Stimulated activated CD4-positive, alpha-beta T cell treated with anti-CD3 and anti-CD28 coated beads, Interleukin-12 subunit alpha, Interleukin-12 subunit beta, amount 100 ng/mL, for 4 hours (primary cell): ENCODE measurements around the gene HACD2.
A peak's percentile ranks its signal among the peaks of the same experiment; 100 is the strongest.

Experiments
- DNase-seq: peaks from one replicate; pipeline ENCODE4 v3.0.0-alpha.2; 2020

HACD2 gene

DNA sequence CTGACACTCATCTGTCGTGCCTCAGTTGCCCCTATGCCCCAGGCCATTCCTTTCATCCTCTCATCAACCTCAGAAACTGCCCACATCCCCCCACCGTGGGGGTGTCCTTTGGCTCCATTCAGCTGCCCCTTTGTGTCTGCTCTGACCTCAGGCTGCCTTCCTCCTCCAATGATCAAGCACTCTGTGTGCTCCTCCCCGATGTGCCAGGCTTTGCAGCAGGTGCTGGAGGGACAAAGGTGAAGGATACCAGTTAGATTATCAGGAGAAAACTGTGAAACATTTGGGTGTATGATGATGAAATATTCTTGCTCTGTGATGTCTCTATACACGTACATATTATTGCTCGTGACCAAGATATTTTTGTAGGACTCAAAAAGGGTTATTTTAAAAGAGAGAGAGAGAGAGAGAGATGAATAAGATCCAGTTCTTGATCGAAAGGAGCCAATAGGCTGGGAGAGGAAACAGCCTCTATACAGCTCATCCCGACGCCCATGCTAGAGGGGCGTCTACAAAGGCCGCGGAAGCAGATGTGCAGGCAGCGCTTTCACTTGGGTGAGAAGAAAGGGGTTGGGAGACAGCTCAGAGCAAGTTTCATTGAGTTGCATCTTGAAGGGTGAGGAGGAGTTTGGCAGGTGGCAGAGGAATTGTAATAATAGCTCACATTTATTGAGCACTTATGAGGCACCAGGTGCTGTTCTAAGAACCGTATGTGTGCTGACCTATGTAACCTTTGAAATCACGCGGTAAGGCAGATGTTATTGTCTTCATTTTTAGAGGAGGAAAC lies 107.7 kb downstream of the HACD2 start:
- DNase-seq = no peak

DNA sequence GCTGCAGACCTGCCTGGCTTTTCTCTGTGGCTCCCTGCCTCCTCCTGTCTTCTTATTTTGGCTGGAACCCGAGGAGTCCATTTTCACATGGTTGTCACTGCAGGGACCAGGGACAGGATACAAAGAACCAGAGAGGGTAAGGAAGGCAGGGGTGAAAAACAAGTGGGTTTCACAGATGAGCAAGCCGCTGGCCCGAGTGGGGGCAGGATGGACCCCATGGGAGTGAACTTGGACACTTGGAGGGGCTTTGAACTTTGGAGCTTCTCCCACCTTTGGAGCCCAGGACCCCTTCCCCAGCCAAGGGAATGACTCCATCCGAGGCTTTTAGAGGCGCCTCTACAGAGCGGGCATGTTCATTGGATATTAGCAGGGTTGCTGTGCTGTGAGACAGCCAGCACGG lies 109.1 kb downstream of the HACD2 start:
- DNase-seq = no peak

DNA sequence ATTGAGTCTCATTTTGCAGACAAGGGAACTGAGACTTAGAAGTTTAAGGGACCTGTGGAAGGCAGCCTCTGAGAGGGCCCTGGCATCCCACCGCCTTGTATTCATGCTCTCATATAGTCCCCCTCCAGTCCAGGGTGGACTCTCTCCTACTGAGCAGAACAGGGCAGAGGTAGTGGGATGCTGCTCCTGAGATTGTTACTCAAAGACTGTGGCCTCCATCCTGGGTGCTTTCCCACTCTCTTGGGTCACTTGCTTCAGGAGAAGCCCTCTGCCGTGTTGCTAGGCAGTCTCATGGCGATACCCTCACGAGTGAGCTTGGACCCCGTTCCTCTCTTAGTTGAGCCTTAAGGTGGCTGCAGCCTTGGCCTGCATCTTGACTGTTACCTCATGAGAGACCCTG lies 113.7 kb downstream of the HACD2 start:
- no peak for DNase-seq

DNA sequence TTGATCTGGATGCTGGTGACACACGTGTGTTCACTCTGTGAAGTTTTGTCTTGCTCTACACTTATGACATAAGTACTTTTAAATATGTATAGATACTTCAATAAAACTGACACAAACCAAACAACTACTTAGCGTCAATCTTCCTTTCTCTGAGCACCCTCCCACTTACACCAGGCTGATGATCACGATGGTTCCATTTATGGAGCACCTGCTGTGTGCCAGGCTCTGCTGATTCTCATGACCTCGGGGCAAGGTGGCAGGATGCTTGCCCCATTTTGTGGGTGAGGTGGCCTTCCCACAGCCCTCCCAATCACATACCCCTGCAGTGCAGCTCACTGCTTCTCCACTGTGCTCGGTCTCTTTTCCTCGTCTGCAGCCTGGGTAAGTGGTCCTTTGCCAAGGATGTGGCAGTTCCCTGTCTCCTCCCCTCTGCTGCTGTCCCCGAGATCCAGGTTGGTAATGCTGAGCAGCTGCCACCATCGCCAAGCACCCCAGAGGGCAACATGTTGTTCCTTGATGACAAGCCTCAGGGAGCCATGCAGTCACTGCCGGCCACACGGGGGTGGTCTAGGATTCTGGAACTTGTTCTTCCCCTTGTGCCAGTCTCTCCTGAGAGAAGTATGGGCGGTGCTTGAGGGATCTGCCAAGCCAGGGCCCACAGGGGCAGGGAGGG lies 115.4 kb downstream of the HACD2 start:
- DNase-seq = no peak

DNA sequence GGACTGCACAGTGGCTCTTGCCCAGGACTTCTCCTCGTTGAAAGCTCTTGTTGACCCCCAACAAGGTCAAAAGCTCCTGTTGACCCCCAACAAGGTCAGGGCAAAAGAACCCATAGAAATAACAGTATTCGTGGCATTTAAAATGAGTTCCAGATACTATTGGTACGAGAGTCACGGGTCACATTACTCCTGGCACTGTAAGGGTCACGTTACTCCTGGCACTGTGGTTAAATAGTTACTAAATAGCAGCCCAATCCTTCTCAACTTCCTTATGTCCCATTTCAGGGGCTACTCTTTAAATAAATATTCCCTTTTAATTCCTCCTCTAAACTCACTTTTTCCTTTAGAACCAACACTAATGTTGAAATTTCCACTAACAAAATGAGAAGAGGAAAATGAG lies 117.8 kb downstream of the HACD2 start:
- DNase-seq = no peak

DNA sequence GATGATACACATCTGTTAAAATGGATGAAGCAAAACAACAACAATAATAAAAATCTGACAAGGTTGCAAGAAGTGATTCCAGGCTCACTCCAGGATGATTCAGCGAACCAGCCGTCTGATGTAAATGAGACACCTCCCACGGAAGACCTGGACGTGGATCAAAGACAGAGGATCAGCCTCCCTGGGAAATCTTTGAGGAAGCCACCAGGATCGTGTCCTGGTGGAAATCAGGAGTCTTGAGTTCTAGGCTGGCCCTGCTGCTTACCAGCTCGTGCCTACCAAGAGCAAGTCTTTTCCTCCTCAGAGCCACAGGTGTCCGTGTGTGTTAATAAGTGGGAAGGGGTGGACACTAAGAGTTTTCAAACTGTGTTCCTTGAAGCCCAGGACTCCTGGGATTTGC lies 120.6 kb downstream of the HACD2 start:
- DNase-seq = no peak

DNA sequence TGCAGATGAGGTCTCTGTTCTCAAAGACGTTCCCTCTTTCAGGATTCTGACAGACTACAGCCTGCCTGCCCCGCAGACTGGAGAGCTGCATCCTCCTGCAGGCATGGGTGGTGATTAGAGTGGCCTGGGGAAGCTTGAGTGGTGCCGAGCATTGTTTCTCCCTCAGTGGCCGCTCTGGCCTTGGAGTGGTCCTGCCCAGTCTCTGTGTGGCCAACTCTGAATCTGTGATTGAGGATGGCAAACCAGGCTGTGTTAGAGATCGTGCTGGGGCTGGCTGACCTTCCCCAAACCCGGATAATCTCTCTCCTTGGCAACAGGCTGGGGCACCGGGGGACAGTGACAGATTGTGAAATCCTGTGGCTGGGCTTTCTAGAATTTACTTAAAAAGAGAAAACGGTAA lies 125.0 kb downstream of the HACD2 start:
- DNase-seq = no peak

DNA sequence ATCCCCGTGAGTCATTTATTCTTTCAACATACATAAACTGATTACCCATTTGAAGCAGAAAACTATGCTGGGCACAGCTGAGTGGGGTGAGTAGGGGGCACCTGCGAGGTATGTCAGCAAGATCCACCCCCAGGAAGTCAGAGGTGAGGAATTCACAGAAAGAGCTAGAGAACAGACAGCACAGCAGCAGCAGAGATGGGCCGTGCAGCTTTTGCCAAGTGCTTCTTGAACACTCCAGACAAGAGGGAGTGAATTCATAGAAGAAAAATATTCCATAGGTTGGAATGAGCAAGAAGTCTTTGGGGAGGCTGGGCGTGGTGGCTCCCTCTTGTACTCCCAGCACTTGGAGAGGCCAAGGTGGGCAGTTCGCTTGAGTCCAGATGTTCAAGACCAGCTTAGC lies 126.6 kb downstream of the HACD2 start:
- no peak for DNase-seq

DNA sequence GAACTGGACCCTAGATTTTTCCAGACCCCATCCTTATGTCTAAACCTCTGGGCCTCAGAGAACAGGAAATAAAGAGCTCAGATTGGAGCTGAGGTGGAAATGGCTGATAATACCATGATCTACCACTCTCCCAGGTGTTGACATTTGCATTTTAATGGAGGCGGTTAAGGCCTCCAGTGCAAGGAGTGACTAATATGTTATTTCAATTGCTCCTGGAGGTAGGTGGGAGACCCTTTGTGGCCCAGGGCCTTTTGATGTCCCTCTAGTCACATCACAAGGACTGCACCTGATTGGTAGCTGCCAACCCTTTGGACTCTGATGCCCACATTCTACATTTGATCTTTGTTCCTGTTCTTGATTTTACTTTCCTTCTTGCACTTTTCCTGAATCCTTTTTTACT lies 127.0 kb downstream of the HACD2 start:
- no peak for DNase-seq

DNA sequence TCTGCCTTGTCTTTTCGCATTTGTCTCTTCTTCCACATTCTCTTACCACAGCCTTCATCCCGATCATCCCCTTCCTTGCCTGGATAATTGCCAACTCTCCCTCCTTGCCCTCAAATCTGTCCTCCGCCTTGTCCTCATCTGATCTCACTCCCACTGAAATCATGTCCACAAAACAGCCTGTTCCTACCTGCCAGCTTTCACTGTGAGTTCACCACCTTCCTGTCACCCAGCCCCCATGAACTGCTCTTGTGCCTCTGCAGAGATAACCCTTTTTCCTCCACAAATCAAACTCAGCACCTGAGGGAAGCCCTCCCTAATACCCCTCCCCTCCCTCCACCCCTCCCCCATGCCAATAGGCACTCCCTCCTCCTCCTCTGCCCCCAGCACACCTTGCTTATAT lies 131.2 kb downstream of the HACD2 start:
- no peak for DNase-seq

DNA sequence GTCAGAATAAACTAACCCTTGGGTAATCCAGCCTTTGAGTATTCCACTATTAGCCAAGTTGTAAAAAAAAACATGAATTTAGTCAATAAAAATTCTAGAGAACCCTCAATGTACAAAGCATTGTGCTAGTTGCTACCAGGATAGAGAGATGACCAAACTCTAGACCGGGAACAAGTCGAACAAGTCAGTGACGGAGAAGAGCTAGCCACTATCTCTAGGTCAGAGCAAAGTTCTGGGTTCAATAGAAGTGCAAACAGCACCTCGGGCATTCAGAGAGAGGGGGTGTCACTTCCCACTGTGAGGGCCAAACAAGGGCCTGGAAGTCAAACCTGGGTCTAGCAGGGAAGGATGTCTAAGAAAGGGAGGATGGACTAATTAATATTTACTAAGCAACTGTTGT lies 133.7 kb downstream of the HACD2 start:
- DNase-seq = no peak

DNA sequence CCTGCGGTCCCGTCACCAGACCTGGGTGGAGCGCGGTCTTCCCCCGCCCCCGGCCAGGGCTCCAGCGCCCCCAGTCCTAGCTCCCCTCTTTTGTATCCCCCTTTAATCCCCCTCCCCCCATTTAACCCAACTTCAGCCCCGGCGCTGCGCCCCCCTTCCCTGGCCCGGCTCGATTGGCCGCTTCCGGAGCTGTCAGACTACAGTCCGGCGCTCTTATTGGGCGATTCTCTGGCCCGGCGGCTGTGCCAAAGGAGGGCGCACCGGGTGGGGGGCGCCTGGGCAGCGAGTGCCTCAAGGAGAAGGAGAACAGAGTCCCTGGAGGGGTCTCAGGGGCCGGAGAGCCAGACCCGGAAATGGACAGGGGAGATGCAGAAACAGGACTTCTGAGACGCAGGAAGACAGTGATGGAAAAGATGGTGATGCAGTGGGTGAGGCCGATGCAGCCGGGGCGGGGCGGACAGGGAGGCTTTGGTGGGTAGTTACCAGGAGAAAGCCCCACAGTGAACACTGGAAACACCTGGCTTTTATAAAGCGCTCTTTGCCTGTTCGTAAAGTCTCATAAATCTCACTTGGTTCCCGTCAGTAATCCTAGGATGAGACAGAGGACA lies 134.8 kb downstream of the HACD2 start:
- DNase-seq = no peak

DNA sequence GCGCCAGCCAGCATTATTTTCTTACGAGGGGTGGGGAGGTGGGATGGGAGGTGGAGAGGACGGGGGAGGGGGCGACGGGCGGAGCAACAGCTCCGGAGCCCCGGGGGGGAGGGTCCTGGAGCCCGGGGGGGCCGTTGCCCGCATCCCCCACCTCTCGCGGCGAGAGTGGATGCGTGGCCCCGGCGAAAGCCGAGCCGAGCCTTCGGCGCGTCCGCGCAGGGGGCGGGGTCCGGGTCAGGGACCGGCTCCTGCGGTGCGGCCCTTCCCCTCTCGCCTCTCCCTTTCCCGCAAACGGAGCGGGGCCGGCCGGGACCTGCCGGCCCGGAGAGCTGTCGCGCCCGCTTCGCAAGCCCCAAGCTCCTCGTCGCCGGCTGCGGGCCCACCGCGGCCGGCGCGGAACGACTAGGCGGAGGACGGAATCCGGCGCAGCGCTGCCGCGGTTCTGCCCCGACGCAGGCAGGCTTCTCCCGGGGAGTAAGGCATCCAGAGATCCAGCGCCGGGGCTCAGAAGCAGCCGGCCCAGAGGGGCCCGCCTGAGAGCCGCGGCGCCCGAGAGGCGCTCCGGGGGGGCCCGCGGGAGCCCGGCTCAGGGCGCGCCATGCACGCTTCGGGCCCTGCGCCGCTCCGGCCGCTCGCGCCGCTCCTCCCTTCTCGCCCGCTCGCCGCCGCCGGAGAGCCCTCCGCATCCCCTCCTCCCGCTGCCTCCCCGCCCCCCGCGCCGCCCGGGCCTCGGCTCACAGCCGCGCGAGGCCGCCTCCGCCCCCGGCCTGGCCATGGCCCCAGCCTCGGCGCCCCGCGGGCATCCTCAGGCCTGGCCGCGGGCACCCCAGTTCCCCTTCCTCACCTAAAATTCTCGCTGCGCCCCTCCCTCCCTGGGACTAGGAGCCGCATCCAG lies 135.5 kb downstream of the HACD2 start:
- DNase-seq = no peak

DNA sequence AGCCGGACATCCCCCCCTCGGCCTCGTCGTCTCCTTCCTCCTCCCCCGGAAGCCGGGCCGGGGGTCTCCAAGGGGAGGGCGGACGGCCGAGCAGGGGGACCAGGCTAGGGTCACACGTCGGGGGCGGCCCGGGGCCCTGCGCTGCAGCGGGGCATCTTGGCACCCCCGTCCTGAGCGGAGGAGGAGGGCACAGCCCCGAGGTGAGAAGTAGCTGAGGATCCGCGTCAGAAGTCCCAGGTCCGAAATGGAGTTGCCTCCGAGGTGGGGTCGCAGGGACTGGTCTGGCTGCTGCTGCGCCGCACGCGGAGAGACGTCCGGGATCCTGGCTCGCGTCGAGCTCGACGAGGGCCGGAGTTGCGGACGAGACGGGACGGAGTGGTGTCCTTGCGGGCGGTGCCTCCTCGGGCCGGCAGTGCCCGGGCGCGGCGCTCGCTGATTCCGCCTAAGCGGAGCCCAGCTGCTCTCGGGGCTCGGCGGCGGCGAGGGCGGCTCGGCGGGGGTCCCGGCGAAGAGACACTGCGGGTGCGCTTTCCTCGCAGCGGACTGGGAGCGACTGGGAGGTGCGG lies 136.2 kb downstream of the HACD2 start, which contains the start of gene ADCY5:
Gene ADCY5, minus strand, starts transcription at position 555 of the 566 bp plus-strand sequence. Its CDS starts 545 bp downstream, at position 10.
- DNase-seq = no peak

DNA sequence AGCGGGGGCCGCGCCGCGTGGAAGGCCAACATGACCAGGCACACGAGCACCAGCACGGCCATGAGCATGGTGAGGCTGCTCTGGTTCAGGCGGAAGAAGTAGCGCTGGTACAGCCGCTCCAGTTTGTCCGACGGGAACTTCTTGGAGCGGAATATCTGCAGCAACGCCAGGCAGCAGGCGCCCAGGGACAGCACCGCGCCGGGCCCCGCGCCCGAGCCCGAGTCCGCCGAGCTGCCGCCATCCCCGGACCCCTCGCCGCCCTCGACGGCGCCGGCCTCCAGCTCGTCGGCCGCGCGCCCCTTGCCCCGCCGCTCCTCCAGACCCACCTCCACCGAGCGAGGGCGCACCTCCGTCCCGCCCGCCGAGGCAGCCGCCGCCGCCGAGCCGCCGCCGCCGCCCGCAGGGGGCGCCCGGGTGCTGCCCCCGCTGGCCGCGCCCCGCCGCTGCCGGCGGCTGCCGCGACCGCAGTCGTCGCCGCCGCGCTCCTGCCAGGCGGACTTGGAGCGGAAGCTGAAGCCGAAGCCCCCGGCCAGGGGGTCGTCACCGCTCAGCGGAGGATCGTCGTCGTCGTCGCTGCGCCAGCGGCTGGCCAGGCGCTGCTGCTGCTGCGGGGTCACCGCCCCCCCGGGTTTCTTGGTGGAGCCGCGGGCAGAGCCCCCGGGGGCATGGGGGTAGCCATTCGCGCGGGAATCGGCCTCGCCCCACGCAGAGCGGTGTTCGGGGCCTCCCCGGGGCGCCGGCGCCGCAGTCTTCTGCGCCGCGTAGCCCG lies 136.9 kb downstream of the HACD2 start:
- DNase-seq = peak; percentile 44

DNA sequence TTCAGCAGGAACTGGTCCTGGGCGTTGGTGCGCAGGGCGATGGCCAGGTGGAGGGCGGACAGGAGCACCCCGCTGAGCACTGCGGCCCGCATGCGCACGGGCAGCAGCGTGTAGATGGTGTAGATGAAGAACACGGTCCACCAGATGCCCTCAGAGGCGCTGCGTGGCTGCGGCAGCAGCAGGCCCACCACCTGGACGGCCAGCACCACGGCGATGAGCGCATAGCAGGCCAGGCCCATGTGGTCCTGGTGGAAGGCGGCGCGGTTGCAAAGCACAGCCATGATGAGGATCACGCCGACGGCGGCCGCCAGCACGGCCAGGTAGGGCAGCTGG lies 137.5 kb downstream of the HACD2 start:
- no peak for DNase-seq

DNA sequence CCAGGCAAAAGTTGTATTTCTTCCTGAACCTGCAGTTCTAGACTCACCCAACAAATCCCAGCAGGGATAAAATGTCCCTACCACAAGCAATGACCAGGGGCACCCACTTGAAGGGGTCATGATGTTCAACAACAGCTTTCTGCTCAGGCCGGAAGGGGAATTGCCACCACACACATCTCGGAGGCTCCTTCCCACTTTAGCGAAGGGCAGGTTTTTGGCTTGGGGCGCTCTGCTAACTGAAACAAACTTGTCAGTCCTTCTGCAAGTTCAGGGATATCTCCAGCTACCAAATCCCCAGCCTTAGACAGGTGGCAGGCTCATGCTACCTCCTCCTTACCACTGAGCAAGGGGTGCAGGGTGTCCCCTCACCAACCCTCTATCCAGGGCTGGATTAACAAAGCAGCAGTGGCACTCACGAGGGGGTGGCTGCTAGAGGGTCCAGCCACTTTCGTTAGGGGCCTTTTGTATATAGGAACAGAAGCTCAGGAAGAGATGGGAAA lies 138.2 kb downstream of the HACD2 start:
- no peak for DNase-seq

DNA sequence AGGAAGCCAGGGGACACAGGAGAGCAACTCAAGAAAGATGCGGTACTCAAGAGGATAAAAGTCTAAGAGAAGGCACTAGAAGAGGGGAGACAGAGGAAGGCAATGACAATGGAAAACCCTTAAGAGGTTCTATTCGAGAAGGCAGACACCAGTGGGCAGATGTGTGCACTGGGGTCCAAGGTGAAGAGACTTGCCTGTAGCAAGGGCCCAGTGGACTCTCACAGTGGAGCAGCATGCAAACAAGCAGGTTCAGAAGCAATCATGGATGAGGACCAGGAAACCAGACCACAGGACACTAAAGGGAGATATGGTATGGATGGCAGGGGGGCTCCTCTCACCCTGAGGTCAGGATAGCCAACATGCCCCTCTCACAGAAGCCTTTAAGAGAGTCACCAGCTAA lies 138.6 kb downstream of the HACD2 start:
- no peak for DNase-seq

DNA sequence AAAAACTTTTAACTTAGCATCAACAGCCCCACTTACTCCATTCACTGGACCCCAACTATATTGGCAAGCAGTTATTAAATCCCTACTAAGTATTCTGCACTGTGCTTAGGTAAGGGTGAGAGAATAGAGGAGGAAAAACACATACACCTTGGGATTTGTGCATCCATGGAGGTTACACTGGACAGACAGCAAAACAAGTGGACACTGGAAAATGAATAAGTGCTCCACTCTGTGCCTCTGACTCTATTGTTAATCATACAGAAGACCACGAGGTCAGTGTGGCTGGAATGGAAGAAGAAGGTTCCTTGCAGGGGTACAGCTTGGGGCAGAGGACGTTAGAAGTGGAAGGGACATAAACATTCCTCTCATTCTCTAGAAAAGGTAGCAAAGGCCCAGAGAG lies 139.2 kb downstream of the HACD2 start:
- DNase-seq = no peak

DNA sequence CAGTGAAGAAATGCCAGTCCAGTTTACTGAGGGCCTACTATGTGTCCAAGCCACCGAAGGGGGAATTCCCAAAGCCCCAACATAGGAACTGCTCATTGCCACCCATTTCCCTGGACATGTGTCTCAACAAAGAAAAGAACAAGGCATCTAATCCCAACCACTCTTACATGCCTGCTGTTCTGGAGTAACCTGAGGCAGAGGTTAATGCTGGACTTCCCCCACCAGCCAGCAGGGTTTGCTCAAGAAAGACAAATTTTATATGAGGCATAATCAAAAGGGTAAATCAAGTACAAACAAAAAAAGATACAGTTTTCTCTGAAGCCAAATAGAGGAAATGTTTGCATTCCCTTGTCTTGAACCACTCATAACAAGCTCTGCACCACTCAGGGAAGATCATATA lies 140.1 kb downstream of the HACD2 start:
- no peak for DNase-seq

DNA sequence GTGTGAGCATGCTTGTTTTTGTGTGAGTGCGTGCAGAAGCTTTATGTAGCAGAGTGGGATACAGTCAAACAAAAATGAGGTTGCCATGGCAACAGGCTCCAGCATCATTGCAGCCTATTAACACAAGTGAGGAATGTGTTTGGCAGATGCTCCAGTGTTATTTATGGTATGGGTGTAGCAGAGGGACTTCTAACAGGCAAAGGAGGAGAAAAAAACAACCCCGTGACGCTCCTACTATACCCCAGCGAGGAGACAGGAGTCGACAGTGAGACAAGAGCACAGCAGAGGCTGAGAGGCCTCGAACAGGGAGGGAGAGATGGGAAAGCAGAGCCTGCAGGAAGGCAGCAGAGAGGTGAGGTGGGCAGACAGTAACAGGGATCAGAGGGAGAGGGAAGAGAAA lies 140.8 kb downstream of the HACD2 start:
- no peak for DNase-seq

DNA sequence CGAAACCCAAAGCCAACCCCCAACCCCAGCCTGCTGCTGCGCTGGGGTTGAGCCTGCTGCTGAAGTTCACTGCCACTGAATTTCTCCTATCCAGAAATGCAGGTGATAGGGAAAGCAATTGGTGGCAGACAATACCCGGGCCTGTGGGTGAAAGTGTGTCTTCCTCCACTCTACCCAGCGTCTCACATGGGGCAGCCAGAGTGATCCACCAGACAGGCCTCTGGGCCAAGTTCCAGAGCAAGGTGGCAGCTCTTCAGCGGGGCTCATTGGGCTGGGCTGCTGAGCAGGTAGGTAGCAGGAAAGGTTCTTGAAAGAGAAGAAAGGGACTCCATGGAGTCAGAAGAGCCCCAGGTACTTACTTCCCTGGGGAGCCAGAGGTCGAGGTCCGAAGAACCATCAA lies 141.9 kb downstream of the HACD2 start:
- DNase-seq = no peak
